Esophagus (tissue), 2 donors: ENCODE data around the gene PRUNE2. TPM values are rescaled to one million over a fixed set of nuclear protein-coding genes. Genes with fewer than 3 reads are reported as not detected.

Experiments
- polyA plus RNA-seq, 2 donors: library from polyadenylated mRNA; stranded (reverse); fragments of 200-250 nt; gene quantifications; one replicate each; pipeline ENCODE4 v1.2.3, GENCODE V29; 2013
- donor health status: healthy with polysubstance abuse.
- donor health status: Bipolar disorder and iron deficiency.

PRUNE2 gene
- polyA plus RNA-seq, 2 donors, result 8.1 to 40.7 TPM

Other genes with a start within 250 kb of the PRUNE2 start
- gene PCA3, start 141.7 kb downstream of the PRUNE2 start, polyA plus RNA-seq, result under 1 TPM; 0.06 to 0.35 TPM
- not detected for gene FOXB2, start 113.5 kb upstream of the PRUNE2 start, polyA plus RNA-seq